Measurements from ENCODE around the gene IGLON5. TPM values are rescaled to one million over a fixed set of nuclear protein-coding genes. Genes with fewer than 3 reads are reported as not detected.

Gene IGLON5
- total and polyA plus RNA-seq, 2 experiments from 2014 or later: 5.0 to 29.1 TPM

DNA sequence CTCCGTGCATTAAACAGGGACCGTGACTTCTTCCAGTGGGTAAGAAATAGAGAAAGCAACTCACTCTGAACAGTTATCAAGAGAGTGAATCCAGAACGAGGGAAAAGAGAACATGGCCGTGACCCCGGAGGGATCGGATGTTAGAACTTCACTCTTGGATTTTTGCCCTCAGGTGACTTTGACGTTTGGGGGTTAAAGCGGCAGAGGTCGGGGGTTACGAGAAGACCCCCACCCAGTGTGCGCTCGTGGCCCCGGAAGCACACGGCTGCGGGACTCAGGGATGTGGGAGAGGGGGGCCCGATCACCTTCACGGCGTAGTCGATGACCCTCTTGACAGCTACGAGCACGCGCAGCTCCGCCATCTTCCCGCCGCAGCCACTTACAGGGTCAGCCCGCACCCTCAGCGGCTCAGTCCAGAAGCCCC lies 54.5 kb downstream of the IGLON5 start, which contains the start of gene ETFB:
TSS of gene ETFB (minus strand) at position 424 of the 424 bp plus-strand sequence. CDS start at position 362, 62 bp downstream.
- H4K20me1 ChIP-seq (replicated peaks; ENCODE audit: insufficient read depth): no peaks in the 10 kb centered on the region
- H3K79me2 ChIP-seq (replicated peaks; ENCODE audit: insufficient read depth): 0 out of 2 replicates have a peak, but pooled peaks cover 4% of the 10 kb centered on the region
- peak within 1 kb of the TSS; percentile 96 for H3K27ac Mint-ChIP-seq
- H3K27ac ChIP-seq (ENCODE audit: low read depth): peak within 1 kb of the TSS; percentile 81; the same call in 1 of the 2 replicates
- peak within 1 kb of the TSS; percentile 98 for H3K4me3 ChIP-seq
- H3K9me2 ChIP-seq (ENCODE audit: insufficient read depth): no peaks in the 10 kb centered on the region
- H3K4me3 Mint-ChIP-seq: peak within 1 kb of the TSS; percentile 99
- H3K36me3 Mint-ChIP-seq (ENCODE audit: low read depth): no peaks in the 10 kb centered on the region; the same call in 2 of the 3 replicates
- H2AFZ ChIP-seq: peak within 1 kb of the TSS; percentile 94
- H3K4me1 ChIP-seq (ENCODE audit: insufficient read depth): peaks cover 15% of the 10 kb centered on the region; the same call in 1 of the 2 replicates
- DNase-seq (ENCODE audit: low spot score): no peak
- H3K4me2 ChIP-seq: peak within 1 kb of the TSS; percentile 98
- no peaks in the 10 kb centered on the region for H3K27me3 ChIP-seq (ENCODE audit: insufficient read depth)
- H3F3A ChIP-seq (replicated peaks; ENCODE audit: low read depth): no peaks in the 10 kb centered on the region; the same call in 1 of the 2 replicates
- peaks cover 25% of the 10 kb centered on the region for H3K4me1 Mint-ChIP-seq
- no peak for ATAC-seq
- H3K27me3 Mint-ChIP-seq (ENCODE audit: insufficient read depth, low read depth, poor library complexity): peaks cover 16% of the 10 kb centered on the region
- H3K36me3 ChIP-seq (ENCODE audit: insufficient read depth): no peaks in the 10 kb centered on the region
- H3K9me3 Mint-ChIP-seq: no peaks in the 10 kb centered on the region; the same call in 2 of the 3 replicates
- TF ChIP-seq CREB1 (CRISPR knock-in tag; IDR thresholded peaks at IDR 0.05; ENCODE audit: low read depth): no peak
- TF ChIP-seq EZH2 (IDR thresholded peaks at IDR 0.05; ENCODE audit: low read depth, unreplicated experiment): no peak
- TF ChIP-seq, protein P1, sequence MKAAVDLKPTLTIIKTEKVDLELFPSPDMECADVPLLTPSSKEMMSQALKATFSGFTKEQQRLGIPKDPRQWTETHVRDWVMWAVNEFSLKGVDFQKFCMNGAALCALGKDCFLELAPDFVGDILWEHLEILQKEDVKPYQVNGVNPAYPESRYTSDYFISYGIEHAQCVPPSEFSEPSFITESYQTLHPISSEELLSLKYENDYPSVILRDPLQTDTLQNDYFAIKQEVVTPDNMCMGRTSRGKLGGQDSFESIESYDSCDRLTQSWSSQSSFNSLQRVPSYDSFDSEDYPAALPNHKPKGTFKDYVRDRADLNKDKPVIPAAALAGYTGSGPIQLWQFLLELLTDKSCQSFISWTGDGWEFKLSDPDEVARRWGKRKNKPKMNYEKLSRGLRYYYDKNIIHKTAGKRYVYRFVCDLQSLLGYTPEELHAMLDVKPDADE (IDR thresholded peaks at IDR 0.05): no peak
- TF ChIP-seq, protein P2, sequence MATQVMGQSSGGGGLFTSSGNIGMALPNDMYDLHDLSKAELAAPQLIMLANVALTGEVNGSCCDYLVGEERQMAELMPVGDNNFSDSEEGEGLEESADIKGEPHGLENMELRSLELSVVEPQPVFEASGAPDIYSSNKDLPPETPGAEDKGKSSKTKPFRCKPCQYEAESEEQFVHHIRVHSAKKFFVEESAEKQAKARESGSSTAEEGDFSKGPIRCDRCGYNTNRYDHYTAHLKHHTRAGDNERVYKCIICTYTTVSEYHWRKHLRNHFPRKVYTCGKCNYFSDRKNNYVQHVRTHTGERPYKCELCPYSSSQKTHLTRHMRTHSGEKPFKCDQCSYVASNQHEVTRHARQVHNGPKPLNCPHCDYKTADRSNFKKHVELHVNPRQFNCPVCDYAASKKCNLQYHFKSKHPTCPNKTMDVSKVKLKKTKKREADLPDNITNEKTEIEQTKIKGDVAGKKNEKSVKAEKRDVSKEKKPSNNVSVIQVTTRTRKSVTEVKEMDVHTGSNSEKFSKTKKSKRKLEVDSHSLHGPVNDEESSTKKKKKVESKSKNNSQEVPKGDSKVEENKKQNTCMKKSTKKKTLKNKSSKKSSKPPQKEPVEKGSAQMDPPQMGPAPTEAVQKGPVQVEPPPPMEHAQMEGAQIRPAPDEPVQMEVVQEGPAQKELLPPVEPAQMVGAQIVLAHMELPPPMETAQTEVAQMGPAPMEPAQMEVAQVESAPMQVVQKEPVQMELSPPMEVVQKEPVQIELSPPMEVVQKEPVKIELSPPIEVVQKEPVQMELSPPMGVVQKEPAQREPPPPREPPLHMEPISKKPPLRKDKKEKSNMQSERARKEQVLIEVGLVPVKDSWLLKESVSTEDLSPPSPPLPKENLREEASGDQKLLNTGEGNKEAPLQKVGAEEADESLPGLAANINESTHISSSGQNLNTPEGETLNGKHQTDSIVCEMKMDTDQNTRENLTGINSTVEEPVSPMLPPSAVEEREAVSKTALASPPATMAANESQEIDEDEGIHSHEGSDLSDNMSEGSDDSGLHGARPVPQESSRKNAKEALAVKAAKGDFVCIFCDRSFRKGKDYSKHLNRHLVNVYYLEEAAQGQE (IDR thresholded peaks at IDR 0.05; ENCODE audit: unreplicated experiment): no peak
- TF ChIP-seq NANOG (IDR thresholded peaks at IDR 0.05; ENCODE audit: borderline replicate concordance): no peak
- TF ChIP-seq, protein P3, sequence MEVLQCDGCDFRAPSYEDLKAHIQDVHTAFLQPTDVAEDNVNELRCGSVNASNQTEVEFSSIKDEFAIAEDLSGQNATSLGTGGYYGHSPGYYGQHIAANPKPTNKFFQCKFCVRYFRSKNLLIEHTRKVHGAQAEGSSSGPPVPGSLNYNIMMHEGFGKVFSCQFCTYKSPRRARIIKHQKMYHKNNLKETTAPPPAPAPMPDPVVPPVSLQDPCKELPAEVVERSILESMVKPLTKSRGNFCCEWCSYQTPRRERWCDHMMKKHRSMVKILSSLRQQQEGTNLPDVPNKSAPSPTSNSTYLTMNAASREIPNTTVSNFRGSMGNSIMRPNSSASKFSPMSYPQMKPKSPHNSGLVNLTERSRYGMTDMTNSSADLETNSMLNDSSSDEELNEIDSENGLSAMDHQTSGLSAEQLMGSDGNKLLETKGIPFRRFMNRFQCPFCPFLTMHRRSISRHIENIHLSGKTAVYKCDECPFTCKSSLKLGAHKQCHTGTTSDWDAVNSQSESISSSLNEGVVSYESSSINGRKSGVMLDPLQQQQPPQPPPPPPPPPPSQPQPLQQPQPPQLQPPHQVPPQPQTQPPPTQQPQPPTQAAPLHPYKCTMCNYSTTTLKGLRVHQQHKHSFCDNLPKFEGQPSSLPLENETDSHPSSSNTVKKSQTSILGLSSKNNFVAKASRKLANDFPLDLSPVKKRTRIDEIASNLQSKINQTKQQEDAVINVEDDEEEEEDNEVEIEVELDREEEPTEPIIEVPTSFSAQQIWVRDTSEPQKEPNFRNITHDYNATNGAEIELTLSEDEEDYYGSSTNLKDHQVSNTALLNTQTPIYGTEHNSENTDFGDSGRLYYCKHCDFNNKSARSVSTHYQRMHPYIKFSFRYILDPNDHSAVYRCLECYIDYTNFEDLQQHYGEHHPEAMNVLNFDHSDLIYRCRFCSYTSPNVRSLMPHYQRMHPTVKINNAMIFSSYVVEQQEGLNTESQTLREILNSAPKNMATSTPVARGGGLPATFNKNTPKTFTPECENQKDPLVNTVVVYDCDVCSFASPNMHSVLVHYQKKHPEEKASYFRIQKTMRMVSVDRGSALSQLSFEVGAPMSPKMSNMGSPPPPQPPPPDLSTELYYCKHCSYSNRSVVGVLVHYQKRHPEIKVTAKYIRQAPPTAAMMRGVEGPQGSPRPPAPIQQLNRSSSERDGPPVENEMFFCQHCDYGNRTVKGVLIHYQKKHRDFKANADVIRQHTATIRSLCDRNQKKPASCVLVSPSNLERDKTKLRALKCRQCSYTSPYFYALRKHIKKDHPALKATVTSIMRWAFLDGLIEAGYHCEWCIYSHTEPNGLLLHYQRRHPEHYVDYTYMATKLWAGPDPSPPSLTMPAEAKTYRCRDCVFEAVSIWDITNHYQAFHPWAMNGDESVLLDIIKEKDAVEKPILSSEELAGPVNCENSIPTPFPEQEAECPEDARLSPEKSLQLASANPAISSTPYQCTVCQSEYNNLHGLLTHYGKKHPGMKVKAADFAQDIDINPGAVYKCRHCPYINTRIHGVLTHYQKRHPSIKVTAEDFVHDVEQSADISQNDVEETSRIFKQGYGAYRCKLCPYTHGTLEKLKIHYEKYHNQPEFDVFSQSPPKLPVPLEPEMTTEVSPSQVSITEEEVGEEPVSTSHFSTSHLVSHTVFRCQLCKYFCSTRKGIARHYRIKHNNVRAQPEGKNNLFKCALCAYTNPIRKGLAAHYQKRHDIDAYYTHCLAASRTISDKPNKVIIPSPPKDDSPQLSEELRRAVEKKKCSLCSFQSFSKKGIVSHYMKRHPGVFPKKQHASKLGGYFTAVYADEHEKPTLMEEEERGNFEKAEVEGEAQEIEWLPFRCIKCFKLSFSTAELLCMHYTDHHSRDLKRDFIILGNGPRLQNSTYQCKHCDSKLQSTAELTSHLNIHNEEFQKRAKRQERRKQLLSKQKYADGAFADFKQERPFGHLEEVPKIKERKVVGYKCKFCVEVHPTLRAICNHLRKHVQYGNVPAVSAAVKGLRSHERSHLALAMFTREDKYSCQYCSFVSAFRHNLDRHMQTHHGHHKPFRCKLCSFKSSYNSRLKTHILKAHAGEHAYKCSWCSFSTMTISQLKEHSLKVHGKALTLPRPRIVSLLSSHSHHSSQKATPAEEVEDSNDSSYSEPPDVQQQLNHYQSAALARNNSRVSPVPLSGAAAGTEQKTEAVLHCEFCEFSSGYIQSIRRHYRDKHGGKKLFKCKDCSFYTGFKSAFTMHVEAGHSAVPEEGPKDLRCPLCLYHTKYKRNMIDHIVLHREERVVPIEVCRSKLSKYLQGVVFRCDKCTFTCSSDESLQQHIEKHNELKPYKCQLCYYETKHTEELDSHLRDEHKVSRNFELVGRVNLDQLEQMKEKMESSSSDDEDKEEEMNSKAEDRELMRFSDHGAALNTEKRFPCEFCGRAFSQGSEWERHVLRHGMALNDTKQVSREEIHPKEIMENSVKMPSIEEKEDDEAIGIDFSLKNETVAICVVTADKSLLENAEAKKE (CRISPR knock-in tag; IDR thresholded peaks at IDR 0.05): no peak
- TF ChIP-seq, protein P4, sequence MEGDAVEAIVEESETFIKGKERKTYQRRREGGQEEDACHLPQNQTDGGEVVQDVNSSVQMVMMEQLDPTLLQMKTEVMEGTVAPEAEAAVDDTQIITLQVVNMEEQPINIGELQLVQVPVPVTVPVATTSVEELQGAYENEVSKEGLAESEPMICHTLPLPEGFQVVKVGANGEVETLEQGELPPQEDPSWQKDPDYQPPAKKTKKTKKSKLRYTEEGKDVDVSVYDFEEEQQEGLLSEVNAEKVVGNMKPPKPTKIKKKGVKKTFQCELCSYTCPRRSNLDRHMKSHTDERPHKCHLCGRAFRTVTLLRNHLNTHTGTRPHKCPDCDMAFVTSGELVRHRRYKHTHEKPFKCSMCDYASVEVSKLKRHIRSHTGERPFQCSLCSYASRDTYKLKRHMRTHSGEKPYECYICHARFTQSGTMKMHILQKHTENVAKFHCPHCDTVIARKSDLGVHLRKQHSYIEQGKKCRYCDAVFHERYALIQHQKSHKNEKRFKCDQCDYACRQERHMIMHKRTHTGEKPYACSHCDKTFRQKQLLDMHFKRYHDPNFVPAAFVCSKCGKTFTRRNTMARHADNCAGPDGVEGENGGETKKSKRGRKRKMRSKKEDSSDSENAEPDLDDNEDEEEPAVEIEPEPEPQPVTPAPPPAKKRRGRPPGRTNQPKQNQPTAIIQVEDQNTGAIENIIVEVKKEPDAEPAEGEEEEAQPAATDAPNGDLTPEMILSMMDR (conservative IDR thresholded peaks at IDR 0.05; ENCODE audit: low read depth in 2 of 2): no peak
- TF ChIP-seq EZH2phosphoT487 (IDR thresholded peaks at IDR 0.05; ENCODE audit: unreplicated experiment): no peak

Measured in GM23338 (cell line).